ENCODE data around the gene SLC6A4. TPM values are rescaled to one million over a fixed set of nuclear protein-coding genes. Genes with fewer than 3 reads are reported as not detected.
"Not testable (repeated sequence)": the region's sequence is repeated elsewhere in the genome, so short reads cannot be mapped to it uniquely, and the experiment has no call there.

SLC6A4 gene
- total and polyA plus RNA-seq, 4 donors = 3.5 to 12.7 (median 8.8) TPM

- H3K4me1 ChIP-seq (ENCODE audit: control insufficient read depth in 5 of 5, insufficient read depth in 5 of 5, low read length in 5 of 5) = no peaks in the 10 kb centered on the region
- DNase-seq (no peak), ATAC-seq (ENCODE audit: insufficient read depth, low FRiP score) (no peak)
- no peak overlapping the region for H3K4me3 ChIP-seq
- 94 to 98% methylated on average over 2 of the region's 2 CpGs for WGBS, 2 donors
- no peak overlapping the region for H3K9ac ChIP-seq (ENCODE audit: insufficient read depth in 1 of 2, low read length in 2 of 2)
- peaks cover 2 to 15% (median 9%) of the 10 kb centered on the region in 4 donors for H3K36me3 ChIP-seq (ENCODE audit: control insufficient read depth in 4 of 4, insufficient read depth in 4 of 4, low read length in 4 of 4)
- H3K27ac ChIP-seq (ENCODE audit: low read depth in 1 of 2, low read length in 1 of 2) = no peak overlapping the region
- TF ChIP-seq, protein P1, sequence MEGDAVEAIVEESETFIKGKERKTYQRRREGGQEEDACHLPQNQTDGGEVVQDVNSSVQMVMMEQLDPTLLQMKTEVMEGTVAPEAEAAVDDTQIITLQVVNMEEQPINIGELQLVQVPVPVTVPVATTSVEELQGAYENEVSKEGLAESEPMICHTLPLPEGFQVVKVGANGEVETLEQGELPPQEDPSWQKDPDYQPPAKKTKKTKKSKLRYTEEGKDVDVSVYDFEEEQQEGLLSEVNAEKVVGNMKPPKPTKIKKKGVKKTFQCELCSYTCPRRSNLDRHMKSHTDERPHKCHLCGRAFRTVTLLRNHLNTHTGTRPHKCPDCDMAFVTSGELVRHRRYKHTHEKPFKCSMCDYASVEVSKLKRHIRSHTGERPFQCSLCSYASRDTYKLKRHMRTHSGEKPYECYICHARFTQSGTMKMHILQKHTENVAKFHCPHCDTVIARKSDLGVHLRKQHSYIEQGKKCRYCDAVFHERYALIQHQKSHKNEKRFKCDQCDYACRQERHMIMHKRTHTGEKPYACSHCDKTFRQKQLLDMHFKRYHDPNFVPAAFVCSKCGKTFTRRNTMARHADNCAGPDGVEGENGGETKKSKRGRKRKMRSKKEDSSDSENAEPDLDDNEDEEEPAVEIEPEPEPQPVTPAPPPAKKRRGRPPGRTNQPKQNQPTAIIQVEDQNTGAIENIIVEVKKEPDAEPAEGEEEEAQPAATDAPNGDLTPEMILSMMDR (IDR thresholded peaks at IDR 0.05; ENCODE audit: control extremely low read depth, extremely low read depth) = no peak
- H3K27me3 ChIP-seq (ENCODE audit: control insufficient read depth in 3 of 3, insufficient read depth in 3 of 3, low read length in 2 of 3) = no peaks in the 10 kb centered on the region
- peaks cover 0 to 4% (median 0%) of the 10 kb centered on the region in 4 donors for H3K9me3 ChIP-seq (ENCODE audit: control insufficient read depth in 4 of 4, insufficient read depth in 3 of 4, low read length in 3 of 4)
Observed at GRCh38 chr17:30155389-30155788, 80.1 kb downstream of the SLC6A4 start.

DNA sequence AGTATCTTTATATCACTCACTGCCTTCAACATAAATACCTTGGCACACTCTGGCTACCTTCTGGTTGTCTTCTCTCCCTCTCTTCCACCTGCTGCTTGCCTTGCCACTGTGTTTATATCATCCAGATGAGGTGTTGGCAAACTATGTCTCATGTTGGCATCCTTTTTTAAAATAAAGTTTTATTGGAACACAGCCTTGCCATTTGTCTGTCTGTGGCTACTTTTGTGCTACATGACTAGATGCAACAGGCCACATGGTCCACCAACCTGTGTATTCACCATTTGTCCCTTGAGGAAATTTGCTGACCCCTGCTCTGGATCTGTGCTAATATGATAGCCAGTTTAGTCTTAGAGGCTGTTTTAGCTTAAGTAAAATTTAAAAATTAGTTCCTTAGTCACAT is 82.0 kb downstream of the SLC6A4 start:
- H3K9me3 ChIP-seq (ENCODE audit: control insufficient read depth in 4 of 4, insufficient read depth in 3 of 4, low read length in 3 of 4) = no peaks in the 10 kb centered on the region
- peaks cover 3 to 10% (median 6%) of the 10 kb centered on the region in 4 donors for H3K36me3 ChIP-seq (ENCODE audit: control insufficient read depth in 4 of 4, insufficient read depth in 4 of 4, low read length in 4 of 4)
- ATAC-seq (ENCODE audit: insufficient read depth, low FRiP score) (no peak), DNase-seq (no peak)
- H3K4me3 ChIP-seq = no peak overlapping the region
- H3K4me1 ChIP-seq (ENCODE audit: control insufficient read depth in 5 of 5, insufficient read depth in 5 of 5, low read length in 5 of 5) = no peaks in the 10 kb centered on the region
- H3K9ac ChIP-seq (ENCODE audit: insufficient read depth in 1 of 2, low read length in 2 of 2) = no peak overlapping the region
- TF ChIP-seq, protein P1 (IDR thresholded peaks at IDR 0.05; ENCODE audit: control extremely low read depth, extremely low read depth) = no peak
- no peaks in the 10 kb centered on the region for H3K27me3 ChIP-seq (ENCODE audit: control insufficient read depth in 3 of 3, insufficient read depth in 3 of 3, low read length in 2 of 3)
- no peak overlapping the region for H3K27ac ChIP-seq (ENCODE audit: low read depth in 1 of 2, low read length in 1 of 2)

DNA sequence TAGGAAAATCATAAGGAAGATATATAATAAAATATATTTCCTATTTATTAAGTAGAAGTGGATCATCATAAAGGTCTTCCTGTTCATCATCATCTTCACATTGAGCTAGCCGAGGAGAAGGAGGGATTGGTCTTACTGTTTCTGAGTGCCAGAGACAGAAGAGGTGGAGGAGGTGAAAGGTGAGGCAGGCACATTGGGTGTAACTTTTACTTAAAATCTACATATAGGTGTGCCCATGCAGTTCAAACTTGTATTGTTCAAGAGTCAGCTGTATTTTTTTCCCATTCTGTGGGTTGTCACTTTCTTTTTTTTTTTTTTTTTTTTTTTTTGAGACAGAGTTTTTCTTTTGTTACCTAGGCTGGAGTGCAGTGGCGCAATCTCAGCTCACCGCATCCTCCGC is 84.0 kb downstream of the SLC6A4 start:
- TF ChIP-seq, protein P1 (IDR thresholded peaks at IDR 0.05; ENCODE audit: control extremely low read depth, extremely low read depth) = no peak
- H3K27me3 ChIP-seq (ENCODE audit: control insufficient read depth in 3 of 3, insufficient read depth in 3 of 3, low read length in 2 of 3) = no peaks in the 10 kb centered on the region
- 95 to 98% methylated on average over 4 of the region's 4 CpGs for WGBS, 2 donors
- peaks cover 0 to 2% (median 0%) of the 10 kb centered on the region in 5 donors for H3K4me1 ChIP-seq (ENCODE audit: control insufficient read depth in 5 of 5, insufficient read depth in 5 of 5, low read length in 5 of 5)
- no peak overlapping the region for H3K9ac ChIP-seq (ENCODE audit: insufficient read depth in 1 of 2, low read length in 2 of 2)
- peaks cover 3 to 5% (median 3%) of the 10 kb centered on the region in 4 donors for H3K36me3 ChIP-seq (ENCODE audit: control insufficient read depth in 4 of 4, insufficient read depth in 4 of 4, low read length in 4 of 4)
- H3K4me3 ChIP-seq = no peak overlapping the region
- H3K27ac ChIP-seq (ENCODE audit: low read depth in 1 of 2, low read length in 1 of 2) = no peak overlapping the region
- ATAC-seq (ENCODE audit: insufficient read depth, low FRiP score) (no peak), DNase-seq (no peak)
- no peaks in the 10 kb centered on the region for H3K9me3 ChIP-seq (ENCODE audit: control insufficient read depth in 4 of 4, insufficient read depth in 3 of 4, low read length in 3 of 4)

DNA sequence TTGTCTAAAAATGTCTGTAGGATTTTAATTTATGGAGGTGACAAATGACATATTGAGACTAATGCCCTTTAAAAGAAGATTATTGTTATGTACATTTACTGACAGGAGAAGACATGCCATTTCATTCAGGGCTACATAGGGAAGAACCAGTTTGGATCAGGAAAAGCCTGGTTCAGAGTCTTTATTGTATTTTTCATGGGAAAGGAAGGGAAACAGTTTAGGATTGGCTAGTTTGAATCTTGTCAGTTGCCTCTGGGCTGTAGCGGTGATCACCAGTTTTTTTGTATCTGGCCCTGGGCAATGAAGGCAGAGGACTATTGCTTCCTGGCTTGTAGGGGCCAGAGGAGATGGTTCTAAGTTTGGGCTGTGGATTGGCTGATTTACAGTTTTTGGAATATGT is 87.1 kb downstream of the SLC6A4 start:
- TF ChIP-seq, protein P1 (IDR thresholded peaks at IDR 0.05; ENCODE audit: control extremely low read depth, extremely low read depth) = no peak
- DNase-seq = no peak
- Histone ChIP-seq H3K9ac (ENCODE audit: insufficient read depth in 1 of 2, low read length in 2 of 2) (no peak overlapping the region), H3K27me3 (ENCODE audit: control insufficient read depth in 3 of 3, insufficient read depth in 3 of 3, low read length in 2 of 3) (no peaks in the 10 kb centered on the region), H3K4me1 (ENCODE audit: control insufficient read depth in 5 of 5, insufficient read depth in 5 of 5, low read length in 5 of 5) (peaks cover 0 to 2% (median 0%) of the 10 kb centered on the region in 5 donors), H3K27ac (ENCODE audit: low read depth in 1 of 2, low read length in 1 of 2) (no peak overlapping the region), H3K36me3 (ENCODE audit: control insufficient read depth in 4 of 4, insufficient read depth in 4 of 4, low read length in 4 of 4) (peaks cover under 1 to 3% (median 2%) of the 10 kb centered on the region in 4 donors), H3K9me3 (ENCODE audit: control insufficient read depth in 4 of 4, insufficient read depth in 3 of 4, low read length in 3 of 4) (no peaks in the 10 kb centered on the region), H3K4me3 (no peak overlapping the region)
- no peak for ATAC-seq (ENCODE audit: insufficient read depth, low FRiP score)
- WGBS, 2 donors = 100% methylated on average over 1 of the region's 1 CpG

GRCh38 chr17:30147860-30148259 is 87.6 kb downstream of the SLC6A4 start:
- H3K4me1 ChIP-seq (ENCODE audit: control insufficient read depth in 5 of 5, insufficient read depth in 5 of 5, low read length in 5 of 5); H3K4me3 ChIP-seq; H3K9ac ChIP-seq (ENCODE audit: insufficient read depth in 1 of 2, low read length in 2 of 2); H3K27ac ChIP-seq (ENCODE audit: low read depth in 1 of 2, low read length in 1 of 2); H3K27me3 ChIP-seq (ENCODE audit: control insufficient read depth in 3 of 3, insufficient read depth in 3 of 3, low read length in 2 of 3); H3K36me3 ChIP-seq (ENCODE audit: control insufficient read depth in 4 of 4, insufficient read depth in 4 of 4, low read length in 4 of 4); ATAC-seq (ENCODE audit: insufficient read depth, low FRiP score); H3K9me3 ChIP-seq (ENCODE audit: control insufficient read depth in 4 of 4, insufficient read depth in 3 of 4, low read length in 3 of 4); DNase-seq: not testable (repeated sequence)
- WGBS, 2 donors = 93 to 94% methylated on average over 6 of the region's 6 CpGs

Data from lung (tissue), 12 donors.